ENCODE measurements around the gene DNMT3L. TPM values are rescaled to one million over a fixed set of nuclear protein-coding genes. Genes with fewer than 3 reads are reported as not detected.
"Not testable (repeated sequence)": the region's sequence is repeated elsewhere in the genome, so short reads cannot be mapped to it uniquely, and the experiment has no call there.

The DNMT3L gene
- total and polyA plus RNA-seq, 2 donors (not counting 1 experiment from before 2014, with no cell fraction given), result not detected

GRCh38 chr21:44249204-44250037, 12.3 kb downstream of the DNMT3L start:
- H3K4me1 Mint-ChIP-seq; H3K4me1 ChIP-seq (ENCODE audit: control insufficient read depth in 2 of 2, insufficient read depth in 2 of 2, low read length in 2 of 2); H3K79me2 ChIP-seq (ENCODE audit: control insufficient read depth, insufficient read depth, low read length); H3K36me3 ChIP-seq (replicated peaks in 1 of 2; ENCODE audit: control extremely low read depth in 1 of 2, control insufficient read depth in 1 of 2, extremely low read depth in 1 of 2, insufficient read depth in 2 of 2, low read length in 1 of 2); H3K4me2 ChIP-seq (replicated peaks; ENCODE audit: low read depth, low read length, poor library complexity, severe bottlenecking); H3K27me3 Mint-ChIP-seq; POLR2A ChIA-PET; H3K4me3 ChIP-seq (ENCODE audit: control extremely low read depth in 1 of 5, extremely low read depth in 1 of 5, insufficient read depth in 1 of 5, low read depth in 2 of 5, low read length in 4 of 5); H3K27ac ChIP-seq (ENCODE audit: low read length in 2 of 2); H3K9ac ChIP-seq (ENCODE audit: low read length); H3K27ac Mint-ChIP-seq; DNase-seq; H3K9me3 ChIP-seq (ENCODE audit: control extremely low read depth in 1 of 3, control insufficient read depth in 2 of 3, insufficient read depth in 1 of 3, low read length in 2 of 3); intact Hi-C loops (cut with micrococcal nuclease); H2AFZ ChIP-seq (ENCODE audit: insufficient read depth, low read depth, low read length, poor library complexity, severe bottlenecking); H4K20me1 ChIP-seq (ENCODE audit: control insufficient read depth, insufficient read depth, low read length, poor library complexity, severe bottlenecking); H3K27me3 ChIP-seq (replicated peaks in 1 of 4; ENCODE audit: control extremely low read depth in 1 of 4, control insufficient read depth in 3 of 4, insufficient read depth in 4 of 4, low read length in 3 of 4); ATAC-seq (ENCODE audit: low read depth); H3K9me3 Mint-ChIP-seq (ENCODE audit: insufficient read depth); H3K4me3 Mint-ChIP-seq; CTCF ChIA-PET: not testable (repeated sequence)
- WGBS (ENCODE audit: insufficient coverage), result no CpG with 5 or more reads among the region's 33 CpGs

- H3K9me3 Mint-ChIP-seq (ENCODE audit: insufficient read depth); H3K27me3 Mint-ChIP-seq; H3K4me1 ChIP-seq (ENCODE audit: control insufficient read depth in 2 of 2, insufficient read depth in 2 of 2, low read length in 2 of 2); H3K4me3 Mint-ChIP-seq; H3K27ac Mint-ChIP-seq; intact Hi-C loops (cut with micrococcal nuclease); POLR2A ChIA-PET; H3K4me3 ChIP-seq (ENCODE audit: control extremely low read depth in 1 of 5, extremely low read depth in 1 of 5, insufficient read depth in 1 of 5, low read depth in 2 of 5, low read length in 4 of 5); H3K27me3 ChIP-seq (replicated peaks in 1 of 4; ENCODE audit: control extremely low read depth in 1 of 4, control insufficient read depth in 3 of 4, insufficient read depth in 4 of 4, low read length in 3 of 4); H3K4me1 Mint-ChIP-seq; H4K20me1 ChIP-seq (ENCODE audit: control insufficient read depth, insufficient read depth, low read length, poor library complexity, severe bottlenecking); H2AFZ ChIP-seq (ENCODE audit: insufficient read depth, low read depth, low read length, poor library complexity, severe bottlenecking); DNase-seq; H3K79me2 ChIP-seq (ENCODE audit: control insufficient read depth, insufficient read depth, low read length); H3K9me3 ChIP-seq (ENCODE audit: control extremely low read depth in 1 of 3, control insufficient read depth in 2 of 3, insufficient read depth in 1 of 3, low read length in 2 of 3); H3K36me3 ChIP-seq (replicated peaks in 1 of 2; ENCODE audit: control extremely low read depth in 1 of 2, control insufficient read depth in 1 of 2, extremely low read depth in 1 of 2, insufficient read depth in 2 of 2, low read length in 1 of 2); H3K27ac ChIP-seq (ENCODE audit: low read length in 2 of 2); H3K9ac ChIP-seq (ENCODE audit: low read length); H3K4me2 ChIP-seq (replicated peaks; ENCODE audit: low read depth, low read length, poor library complexity, severe bottlenecking); CTCF ChIA-PET; ATAC-seq (ENCODE audit: low read depth): not testable (repeated sequence)
- WGBS (ENCODE audit: insufficient coverage), result no CpG with 5 or more reads among the region's 17 CpGs
Observed at GRCh38 chr21:44247904-44248303, 13.8 kb downstream of the DNMT3L start.

DNA sequence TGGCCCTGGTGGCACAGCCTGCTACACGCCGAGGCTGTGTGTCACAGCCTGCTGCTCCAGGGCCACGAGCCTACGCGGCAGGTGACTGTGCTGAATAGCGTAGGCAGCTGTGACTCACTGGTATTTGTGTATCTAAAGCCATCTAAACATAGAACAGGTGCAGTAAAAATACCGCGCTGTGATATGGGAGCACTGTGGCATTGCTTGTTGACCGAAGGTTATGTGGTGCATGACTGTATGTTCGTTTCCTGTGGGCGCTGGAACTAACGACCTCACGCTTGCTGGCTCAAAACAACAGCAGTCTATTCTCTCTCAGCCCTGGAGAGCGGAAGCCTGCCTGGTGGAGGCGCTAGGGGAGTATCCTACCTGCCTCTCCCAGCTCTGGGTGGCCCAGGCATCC, 17.7 kb downstream of the DNMT3L start:
- CTCF ChIA-PET; H3K4me1 ChIP-seq (ENCODE audit: control insufficient read depth in 2 of 2, insufficient read depth in 2 of 2, low read length in 2 of 2); H3K4me1 Mint-ChIP-seq; H3K27ac ChIP-seq (ENCODE audit: low read length in 2 of 2); H3K9me3 Mint-ChIP-seq (ENCODE audit: insufficient read depth); H3K4me2 ChIP-seq (replicated peaks; ENCODE audit: low read depth, low read length, poor library complexity, severe bottlenecking); H3K4me3 ChIP-seq (ENCODE audit: control extremely low read depth in 1 of 5, extremely low read depth in 1 of 5, insufficient read depth in 1 of 5, low read depth in 2 of 5, low read length in 4 of 5); H3K36me3 ChIP-seq (replicated peaks in 1 of 2; ENCODE audit: control extremely low read depth in 1 of 2, control insufficient read depth in 1 of 2, extremely low read depth in 1 of 2, insufficient read depth in 2 of 2, low read length in 1 of 2); POLR2A ChIA-PET; H3K9ac ChIP-seq (ENCODE audit: low read length); intact Hi-C loops (cut with micrococcal nuclease); H3K27ac Mint-ChIP-seq; H3K79me2 ChIP-seq (ENCODE audit: control insufficient read depth, insufficient read depth, low read length); H4K20me1 ChIP-seq (ENCODE audit: control insufficient read depth, insufficient read depth, low read length, poor library complexity, severe bottlenecking); H3K9me3 ChIP-seq (ENCODE audit: control extremely low read depth in 1 of 3, control insufficient read depth in 2 of 3, insufficient read depth in 1 of 3, low read length in 2 of 3); H2AFZ ChIP-seq (ENCODE audit: insufficient read depth, low read depth, low read length, poor library complexity, severe bottlenecking); DNase-seq; H3K4me3 Mint-ChIP-seq; H3K27me3 ChIP-seq (replicated peaks in 1 of 4; ENCODE audit: control extremely low read depth in 1 of 4, control insufficient read depth in 3 of 4, insufficient read depth in 4 of 4, low read length in 3 of 4); H3K27me3 Mint-ChIP-seq: not testable (repeated sequence)
- WGBS (ENCODE audit: insufficient coverage), result no CpG with 5 or more reads among the region's 15 CpGs
- ATAC-seq (ENCODE audit: low read depth), result peak; percentile 55

DNA sequence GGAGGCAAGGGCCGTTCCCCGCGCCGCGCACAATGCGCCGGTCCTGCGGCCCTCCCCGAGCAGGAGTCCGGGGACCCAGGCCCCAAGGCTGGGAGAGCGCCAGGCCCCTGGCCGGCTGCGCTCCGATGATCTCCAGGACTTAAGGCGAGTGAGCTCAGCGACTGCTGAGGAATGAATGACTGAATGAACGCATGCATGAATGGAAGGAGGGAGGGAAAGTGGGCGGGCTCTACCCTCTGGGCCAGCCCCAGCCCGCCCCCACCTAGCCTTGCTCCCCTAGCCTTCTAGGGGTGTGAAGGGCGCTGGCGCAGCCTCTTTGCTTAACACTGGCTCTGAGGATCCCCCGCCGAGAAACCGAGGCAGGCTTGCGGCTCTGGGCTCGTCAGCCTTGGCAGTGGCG, 20.4 kb downstream of the DNMT3L start:
- H3K27ac Mint-ChIP-seq; H3K27me3 Mint-ChIP-seq; H3K4me3 ChIP-seq (ENCODE audit: control extremely low read depth in 1 of 5, extremely low read depth in 1 of 5, insufficient read depth in 1 of 5, low read depth in 2 of 5, low read length in 4 of 5); DNase-seq; H3K9me3 Mint-ChIP-seq (ENCODE audit: insufficient read depth); H3K36me3 ChIP-seq (replicated peaks in 1 of 2; ENCODE audit: control extremely low read depth in 1 of 2, control insufficient read depth in 1 of 2, extremely low read depth in 1 of 2, insufficient read depth in 2 of 2, low read length in 1 of 2); CTCF ChIA-PET; H4K20me1 ChIP-seq (ENCODE audit: control insufficient read depth, insufficient read depth, low read length, poor library complexity, severe bottlenecking); H3K79me2 ChIP-seq (ENCODE audit: control insufficient read depth, insufficient read depth, low read length); intact Hi-C loops (cut with micrococcal nuclease); H3K4me1 Mint-ChIP-seq; H3K27ac ChIP-seq (ENCODE audit: low read length in 2 of 2); H2AFZ ChIP-seq (ENCODE audit: insufficient read depth, low read depth, low read length, poor library complexity, severe bottlenecking); H3K4me2 ChIP-seq (replicated peaks; ENCODE audit: low read depth, low read length, poor library complexity, severe bottlenecking); H3K9ac ChIP-seq (ENCODE audit: low read length); POLR2A ChIA-PET; H3K4me1 ChIP-seq (ENCODE audit: control insufficient read depth in 2 of 2, insufficient read depth in 2 of 2, low read length in 2 of 2); H3K27me3 ChIP-seq (replicated peaks in 1 of 4; ENCODE audit: control extremely low read depth in 1 of 4, control insufficient read depth in 3 of 4, insufficient read depth in 4 of 4, low read length in 3 of 4); H3K4me3 Mint-ChIP-seq; H3K9me3 ChIP-seq (ENCODE audit: control extremely low read depth in 1 of 3, control insufficient read depth in 2 of 3, insufficient read depth in 1 of 3, low read length in 2 of 3): not testable (repeated sequence)
- WGBS (ENCODE audit: insufficient coverage), result no CpG with 5 or more reads among the region's 27 CpGs
- peak; percentile 44 for ATAC-seq (ENCODE audit: low read depth)

Measured in B cell (primary cell).